ENCODE data around the gene PARD6A. TPM values are rescaled to one million over a fixed set of nuclear protein-coding genes. Genes with fewer than 3 reads are reported as not detected.

Gene PARD6A
- 1 to 10 TPM in 1 of 6 experiments, under 1 TPM in 5; 0.55 to 1.1 (median 0.86) TPM for total RNA-seq (2021; fragmentation: NEBNext Ultra II Directional; extraction: Animal tissue kit (Norgen Biotek cat#: 25700))
- long read RNA-seq = 0 reads

GRCh38 chr16:67660564-67661028, at the start of gene PARD6A:
TSS of gene PARD6A (plus strand) at chr16:67660960. CDS start at chr16:67661039, 79 bp downstream.
- H3K27ac Mint-ChIP-seq = peak within 1 kb of the TSS; percentile 97
- H3K4me1 Mint-ChIP-seq (ENCODE audit: low read depth) = peaks cover 14% of the 10 kb centered on the region
- H3K4me3 Mint-ChIP-seq = peak within 1 kb of the TSS; percentile 94
- H3K36me3 Mint-ChIP-seq (ENCODE audit: low read depth) = no peaks in the 10 kb centered on the region
- DNase-seq = peak; percentile 94
- TF ChIP-seq CTCF (IDR thresholded peaks at IDR 0.05) = no peak
- no peaks in the 10 kb centered on the region for H3K9me3 Mint-ChIP-seq
- H3K27me3 Mint-ChIP-seq (ENCODE audit: insufficient read depth) = 0 out of 2 replicates have a peak, but pooled peaks cover 2% of the 10 kb centered on the region

- Mint-ChIP-seq H3K27me3 (ENCODE audit: insufficient read depth) (no peaks in the 10 kb centered on the region; the same call in 1 of the 2 replicates), H3K4me1 (ENCODE audit: low read depth) (no peaks in the 10 kb centered on the region), H3K36me3 (ENCODE audit: low read depth) (peaks cover 17% of the 10 kb centered on the region; the same call in 1 of the 2 replicates), H3K9me3 (no peaks in the 10 kb centered on the region), H3K27ac (no peak overlapping the region), H3K4me3 (no peak overlapping the region)
- no peak for DNase-seq
- peak; percentile 17; the same call in 1 of the 2 replicates for TF ChIP-seq CTCF (IDR thresholded peaks at IDR 0.05)
Observed at GRCh38 chr16:67613808-67614207, 47.0 kb upstream of the PARD6A start.

GRCh38 chr16:67628216-67628615, 32.5 kb upstream of the PARD6A start:
- no peak for DNase-seq
- H3K27me3 Mint-ChIP-seq (ENCODE audit: insufficient read depth) = no peaks in the 10 kb centered on the region
- peaks cover 16% of the 10 kb centered on the region for H3K36me3 Mint-ChIP-seq (ENCODE audit: low read depth)
- H3K4me3 Mint-ChIP-seq = no peak overlapping the region
- no peak overlapping the region for H3K27ac Mint-ChIP-seq
- H3K4me1 Mint-ChIP-seq (ENCODE audit: low read depth) = no peaks in the 10 kb centered on the region
- no peak for TF ChIP-seq CTCF (IDR thresholded peaks at IDR 0.05)
- no peaks in the 10 kb centered on the region for H3K9me3 Mint-ChIP-seq

- Mint-ChIP-seq H3K27ac (no peak overlapping the region), H3K4me3 (no peak overlapping the region), H3K4me1 (ENCODE audit: low read depth) (no peaks in the 10 kb centered on the region), H3K9me3 (no peaks in the 10 kb centered on the region), H3K36me3 (ENCODE audit: low read depth) (peaks cover 13% of the 10 kb centered on the region), H3K27me3 (ENCODE audit: insufficient read depth) (no peaks in the 10 kb centered on the region; the same call in 1 of the 2 replicates)
- TF ChIP-seq CTCF (IDR thresholded peaks at IDR 0.05) = no peak
- DNase-seq = no peak
Observed at GRCh38 chr16:67632415-67633172, 28.2 kb upstream of the PARD6A start.

GRCh38 chr16:67636713-67637112, 24.0 kb upstream of the PARD6A start:
- Mint-ChIP-seq H3K36me3 (ENCODE audit: low read depth) (peaks cover 19% of the 10 kb centered on the region), H3K4me3 (no peak overlapping the region), H3K27me3 (ENCODE audit: insufficient read depth) (no peaks in the 10 kb centered on the region; the same call in 1 of the 2 replicates), H3K27ac (no peak overlapping the region), H3K9me3 (no peaks in the 10 kb centered on the region), H3K4me1 (ENCODE audit: low read depth) (no peaks in the 10 kb centered on the region)
- no peak for DNase-seq
- no peak for TF ChIP-seq CTCF (IDR thresholded peaks at IDR 0.05)

All from HFFc6 (cell line).